CD4-positive, alpha-beta T cell (primary cell): Measurements from ENCODE around the gene DNMT1. TPM values are rescaled to one million over a fixed set of nuclear protein-coding genes. Genes with fewer than 3 reads are reported as not detected.

ENCODE experiments used
- ATAC-seq: fragments of 200-7000 bp; cut with Tn5 transposase; one replicate; pipeline ENCODE4 v1.10.0; 2022; ENCODE audit warnings: mild to moderate bottlenecking; ENCODE audit not compliant: poor library complexity
- CTCF ChIA-PET: fragments of 350-600 bp; sonication (Branson Sonifier 250); formaldehyde crosslinking; loops from one replicate; lab custom pipeline; 2021; ENCODE audit warnings: antibody characterized with exemption, inconsistent platforms; lab: Charles Lee
- POLR2A ChIA-PET: fragments of 350-600 bp; sonication (Branson Sonifier 250); formaldehyde crosslinking; loops from one replicate; lab custom pipeline; 2021; ENCODE audit warnings: antibody characterized with exemption, inconsistent platforms; lab: Charles Lee
- DNase-seq, 14 experiments: peaks; one replicate each; pipeline ENCODE4 v3.0.0-alpha.2; 2013 to 2020; ENCODE audit warnings: mixed read lengths in 2 of 14
- H3K27ac ChIP-seq, 2 donors: one replicate each; pipeline versions ENCODE4 v1.5.1 to v1.7.0; 2013; ENCODE audit warnings: low read length in 2 of 2, low read depth in 1 of 2, mild to moderate bottlenecking in 1 of 2
- H3K27me3 ChIP-seq, 2 experiments: 1 replicate in 1 of 2; 2 replicates in 1 of 2; pipeline versions ENCODE4 v1.6.1 to v1.7.0; 2013; ENCODE audit warnings: low read length in 2 of 2, control low read depth in 1 of 2, mild to moderate bottlenecking in 1 of 2, moderate library complexity in 1 of 2; ENCODE audit not compliant: insufficient read depth in 2 of 2, control insufficient read depth in 1 of 2
- H3K36me3 ChIP-seq: one replicate; pipeline ENCODE4 v1.6.1; 2013; ENCODE audit warnings: low read length, control low read depth; ENCODE audit not compliant: insufficient read depth
- H3K4me1 ChIP-seq: one replicate; pipeline ENCODE4 v1.6.1; 2013; ENCODE audit warnings: low read length, control low read depth; ENCODE audit not compliant: insufficient read depth
- H3K4me3 ChIP-seq: one replicate; pipeline ENCODE4 v1.5.1; 2013; ENCODE audit warnings: mild to moderate bottlenecking, low read length, moderate library complexity
- H3K9me3 ChIP-seq, 2 experiments: 1 replicate in 1 of 2; 2 replicates in 1 of 2; pipeline versions ENCODE4 v1.6.1 to v1.7.0; 2013; ENCODE audit warnings: low read length in 2 of 2, mild to moderate bottlenecking in 2 of 2, control low read depth in 1 of 2, moderate library complexity in 1 of 2; ENCODE audit not compliant: control insufficient read depth in 1 of 2, insufficient read depth in 1 of 2
- H3K27ac Mint-ChIP-seq: one replicate; pipeline ENCODE4 v1.8.0; 2020; ENCODE audit warnings: mixed read lengths
- H3K27me3 Mint-ChIP-seq: one replicate; pipeline ENCODE4 v1.8.0; 2021; ENCODE audit warnings: mixed read lengths
- H3K36me3 Mint-ChIP-seq: one replicate; pipeline ENCODE4 v1.8.0; 2021; ENCODE audit warnings: low read depth, mixed read lengths
- H3K4me1 Mint-ChIP-seq: one replicate; pipeline ENCODE4 v1.8.0; 2021; ENCODE audit warnings: low read depth, mixed read lengths
- H3K4me3 Mint-ChIP-seq: one replicate; pipeline ENCODE4 v1.8.0; 2020; ENCODE audit warnings: mild to moderate bottlenecking, mixed read lengths
- H3K9me3 Mint-ChIP-seq: one replicate; pipeline ENCODE4 v1.8.0; 2020; ENCODE audit warnings: mixed read lengths
- intact Hi-C, 2 experiments: fragments of 100-400 bp; cut with DNase I in 1 of 2; cut with micrococcal nuclease in 1 of 2; formaldehyde crosslinking; loops; one replicate each; pipeline versions ENCODE4 v1.15.1 to v1.9.0; 2023 to 2025; cut with DNase I, micrococcal nuclease
- total RNA-seq, 174 experiments: library from RNA in 2 of 174; stranded (reverse) in 2 of 174; gene quantifications; one replicate each; pipeline ENCODE4 v1.2.3 and lab custom pipeline; 2021 to 2026
- TF ChIP-seq, protein P1 (sequence below): fragments of 200-600 bp; IDR thresholded peaks from one replicate; pipeline ENCODE4 v1.8.0; 2022; ENCODE audit warnings: antibody characterized with exemption, mild to moderate bottlenecking

Gene DNMT1
- total RNA-seq, 2 experiments from 2014 or later, result 159 to 160 TPM

- Mint-ChIP-seq H3K4me1 (peaks cover 23% of the 10 kb centered on the region), H3K27me3 (peaks cover 4% of the 10 kb centered on the region), H3K36me3 (peaks cover 58% of the 10 kb centered on the region), H3K4me3 (peak overlapping the region; percentile 75), H3K27ac (peak overlapping the region; percentile 63), H3K9me3 (no peaks in the 10 kb centered on the region)
- ATAC-seq (no peak), DNase-seq (no peak)
- H3K9me3 ChIP-seq, result no peaks in the 10 kb centered on the region
- CTCF ChIA-PET, result interaction anchor here (0.7 kb wide), 1 partner anchor 153 kb away, joined by 3 read pairs; no protein-coding TSS in a partner anchor
- H3K27ac ChIP-seq, result no peak overlapping the region
- TF ChIP-seq, protein P1, sequence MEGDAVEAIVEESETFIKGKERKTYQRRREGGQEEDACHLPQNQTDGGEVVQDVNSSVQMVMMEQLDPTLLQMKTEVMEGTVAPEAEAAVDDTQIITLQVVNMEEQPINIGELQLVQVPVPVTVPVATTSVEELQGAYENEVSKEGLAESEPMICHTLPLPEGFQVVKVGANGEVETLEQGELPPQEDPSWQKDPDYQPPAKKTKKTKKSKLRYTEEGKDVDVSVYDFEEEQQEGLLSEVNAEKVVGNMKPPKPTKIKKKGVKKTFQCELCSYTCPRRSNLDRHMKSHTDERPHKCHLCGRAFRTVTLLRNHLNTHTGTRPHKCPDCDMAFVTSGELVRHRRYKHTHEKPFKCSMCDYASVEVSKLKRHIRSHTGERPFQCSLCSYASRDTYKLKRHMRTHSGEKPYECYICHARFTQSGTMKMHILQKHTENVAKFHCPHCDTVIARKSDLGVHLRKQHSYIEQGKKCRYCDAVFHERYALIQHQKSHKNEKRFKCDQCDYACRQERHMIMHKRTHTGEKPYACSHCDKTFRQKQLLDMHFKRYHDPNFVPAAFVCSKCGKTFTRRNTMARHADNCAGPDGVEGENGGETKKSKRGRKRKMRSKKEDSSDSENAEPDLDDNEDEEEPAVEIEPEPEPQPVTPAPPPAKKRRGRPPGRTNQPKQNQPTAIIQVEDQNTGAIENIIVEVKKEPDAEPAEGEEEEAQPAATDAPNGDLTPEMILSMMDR, result no peak
- intact Hi-C loops, result no loop called here
- POLR2A ChIA-PET, result interaction anchor here (0.9 to 6.4 kb wide), 5 partner anchors 11 to 26 kb away, joined by 3 to 55 read pairs (median 6); partner anchors contain the start of gene PPAN
- H3K4me1 ChIP-seq, result peaks cover 71% of the 10 kb centered on the region
- H3K27me3 ChIP-seq, result no peaks in the 10 kb centered on the region
- H3K36me3 ChIP-seq, result peaks cover 50% of the 10 kb centered on the region
- no peak overlapping the region for H3K4me3 ChIP-seq
These were observed 77.7 kb downstream of the DNMT1 start for GRCh38 chr19:10116866-10117616.

GRCh38 chr19:10116085-10116865 is 78.5 kb downstream of the DNMT1 start:
- Histone ChIP-seq H3K4me1 (peaks cover 78% of the 10 kb centered on the region), H3K27me3 (no peaks in the 10 kb centered on the region), H3K27ac (no peak overlapping the region), H3K4me3 (no peak overlapping the region), H3K36me3 (peaks cover 52% of the 10 kb centered on the region), H3K9me3 (no peaks in the 10 kb centered on the region)
- DNase-seq, result peak in 1 of 14 experiments; percentile 32
- peaks cover 4% of the 10 kb centered on the region for H3K27me3 Mint-ChIP-seq
- intact Hi-C loops, result no loop called here
- H3K4me3 Mint-ChIP-seq, result peak overlapping the region; percentile 75
- ChIA-PET CTCF (no interaction called here), POLR2A (interaction anchor here (0.8 to 6.4 kb wide), 5 partner anchors 10 to 120 kb away, joined by 3 to 55 read pairs (median 6); partner anchors contain the start of gene PPAN)
- H3K27ac Mint-ChIP-seq, result peak overlapping the region; percentile 63
- ATAC-seq, result no peak
- peaks cover 66% of the 10 kb centered on the region for H3K36me3 Mint-ChIP-seq
- TF ChIP-seq, protein P1, result no peak
- H3K4me1 Mint-ChIP-seq, result peaks cover 31% of the 10 kb centered on the region
- H3K9me3 Mint-ChIP-seq, result no peaks in the 10 kb centered on the region

DNA sequence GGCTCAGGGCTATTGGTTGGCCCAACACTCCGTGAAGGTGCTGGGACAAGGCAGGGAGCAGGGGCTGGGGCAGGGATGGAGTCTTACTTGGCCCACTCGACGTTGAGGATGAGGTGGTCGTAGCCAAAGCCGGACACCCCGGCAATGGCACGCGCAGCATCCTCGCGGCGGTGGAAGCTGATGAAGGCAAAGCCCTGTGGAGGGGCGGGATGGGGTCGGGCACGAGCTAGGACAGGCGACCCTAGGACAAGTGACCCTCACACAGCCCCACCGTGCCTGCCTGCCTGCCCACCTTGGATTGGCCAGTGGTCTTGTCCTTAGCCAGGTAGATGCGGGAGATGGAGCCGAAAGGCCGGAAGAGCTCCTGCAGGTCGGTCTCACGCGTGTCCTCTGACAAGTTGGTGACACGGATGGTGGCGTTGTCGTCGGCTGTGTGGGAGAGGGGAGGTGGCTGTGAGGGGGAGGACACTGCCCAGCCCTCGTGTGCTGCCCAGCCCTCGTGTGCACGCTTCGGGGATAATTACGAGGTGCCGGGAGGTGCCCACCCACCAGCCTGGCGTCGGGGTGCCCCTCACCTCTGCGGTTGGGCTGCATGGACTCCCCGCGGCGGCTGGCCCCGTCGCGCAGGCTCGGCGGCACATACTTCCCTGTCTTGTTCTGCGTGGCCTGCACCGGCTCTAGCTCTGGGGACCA is 79.2 kb downstream of the DNMT1 start:
- no peak for ATAC-seq
- H3K4me3 Mint-ChIP-seq, result no peak overlapping the region
- Histone ChIP-seq H3K27ac (no peak overlapping the region), H3K27me3 (no peaks in the 10 kb centered on the region), H3K4me1 (peaks cover 86% of the 10 kb centered on the region), H3K4me3 (no peak overlapping the region), H3K36me3 (peaks cover 60% of the 10 kb centered on the region), H3K9me3 (no peaks in the 10 kb centered on the region)
- intact Hi-C loops, result no loop called here
- peak overlapping the region; percentile 63 for H3K27ac Mint-ChIP-seq
- H3K4me1 Mint-ChIP-seq, result peaks cover 36% of the 10 kb centered on the region
- ChIA-PET CTCF (no interaction called here), POLR2A (interaction anchor here (0.8 to 6.4 kb wide), 5 partner anchors 10 to 120 kb away, joined by 3 to 55 read pairs (median 6); partner anchors contain the start of gene PPAN)
- peaks cover 4% of the 10 kb centered on the region for H3K27me3 Mint-ChIP-seq
- peaks cover 72% of the 10 kb centered on the region for H3K36me3 Mint-ChIP-seq
- DNase-seq, result peak in 1 of 14 experiments; percentile 41
- no peaks in the 10 kb centered on the region for H3K9me3 Mint-ChIP-seq
- TF ChIP-seq, protein P1, result no peak
